ENCODE results near the gene ORC5. TPM values are rescaled to one million over a fixed set of nuclear protein-coding genes. Genes with fewer than 3 reads are reported as not detected.

The ORC5 gene
- total and polyA plus RNA-seq, 2 of the 13 experiments (the other 11 are each of a cell fraction or from before 2014, with no cell fraction given): 4.8 to 18.8 TPM

- TF ChIP-seq UBTF (CRISPR knock-in tag; IDR thresholded peaks at IDR 0.05): peak; percentile 66; the same call in 1 of the 2 replicates
- peak; percentile 84; the same call in 1 of the 2 replicates for TF ChIP-seq FOXC1 (CRISPR knock-in tag; IDR thresholded peaks at IDR 0.05; ENCODE audit: borderline replicate concordance)
- 0 out of 2 replicates have a peak, but pooled peaks have one; percentile 41 for TF ChIP-seq SMAD3 (CRISPR knock-in tag; IDR thresholded peaks at IDR 0.05)
- no peak for TF ChIP-seq LCORL (IDR thresholded peaks at IDR 0.05)
- peak; percentile 54; the same call in 1 of the 2 replicates for TF ChIP-seq LCORL (CRISPR knock-in tag; IDR thresholded peaks at IDR 0.05)
- no peak; the same call in 1 of the 2 replicates for TF ChIP-seq HMGXB3 (CRISPR knock-in tag; IDR thresholded peaks at IDR 0.05; ENCODE audit: borderline replicate concordance)
- peak; percentile 45; the same call in 1 of the 2 replicates for TF ChIP-seq DNMT1 (CRISPR knock-in tag; IDR thresholded peaks at IDR 0.05)
- peak; percentile 64; the same call in 1 of the 2 replicates for TF ChIP-seq ZSCAN12 (CRISPR knock-in tag; IDR thresholded peaks at IDR 0.05)
- TF ChIP-seq MAFK (conservative IDR thresholded peaks at IDR 0.05 in 1 of 2, IDR thresholded peaks at IDR 0.05 in 1 of 2; ENCODE audit: low read length in 2 of 2): no peak
- TF ChIP-seq HHEX (CRISPR knock-in tag; IDR thresholded peaks at IDR 0.05): no peak
- no peak for TF ChIP-seq MBNL3 (CRISPR knock-in tag; conservative IDR thresholded peaks at IDR 0.05)
- 0 out of 4 replicates have a peak, but pooled peaks of 1 of the 2 experiments have one; percentile 9 for TF ChIP-seq EP300 (IDR thresholded peaks at IDR 0.05; ENCODE audit: low read depth in 2 of 2, low read length in 2 of 2)
- TF ChIP-seq EP300 (CRISPR knock-in tag; IDR thresholded peaks at IDR 0.05; ENCODE audit: borderline replicate concordance): 0 out of 2 replicates have a peak, but pooled peaks have one; percentile 28
- TF ChIP-seq ATRX (CRISPR knock-in tag; IDR thresholded peaks at IDR 0.05; ENCODE audit: borderline replicate concordance): no peak
- peak; percentile 73; the same call in 1 of the 2 replicates for TF ChIP-seq E2F5 (CRISPR knock-in tag; conservative IDR thresholded peaks at IDR 0.05)
- TF ChIP-seq FOXM1 (CRISPR knock-in tag; IDR thresholded peaks at IDR 0.05): no peak
- TF ChIP-seq AGO2 (optimal IDR thresholded peaks at IDR 0.05; ENCODE audit: low read depth, low read length): no peak
- no peak for TF ChIP-seq SRF (IDR thresholded peaks at IDR 0.05; ENCODE audit: low read depth, low read length)
- no peak for TF ChIP-seq RAD21 (CRISPR knock-in tag; IDR thresholded peaks at IDR 0.05)
- peak; percentile 98 for TF ChIP-seq RBFOX2 (IDR thresholded peaks at IDR 0.05; ENCODE audit: low read depth, low read length)
- TF ChIP-seq HOXA9 (CRISPR knock-in tag; IDR thresholded peaks at IDR 0.05; ENCODE audit: borderline replicate concordance): no peak
- peak; percentile 78; the same call in 1 of the 2 replicates for TF ChIP-seq ZNF414 (CRISPR knock-in tag; IDR thresholded peaks at IDR 0.05)
Observed at GRCh38 chr7:104207731-104208420, at the start of gene ORC5 (continued).

Data from HepG2 (cell line).